GM23248 (cell line): ENCODE data around the gene POLR1G.

Source experiments
- EZH2 ChIP-seq: fragments of 200-600 bp; sonication (generic); IDR thresholded peaks from 2 replicates; pipeline ENCODE4 v1.6.1; 2018; ENCODE audit warnings: antibody characterized with exemption, mild to moderate bottlenecking; ENCODE audit not compliant: insufficient read depth, poor library complexity, severe bottlenecking
- EZH2phosphoT487 ChIP-seq: fragments of 200-600 bp; sonication (generic); IDR thresholded peaks from 2 replicates; pipeline ENCODE4 v1.6.1; 2018; ENCODE audit warnings: antibody characterized with exemption, moderate library complexity, mild to moderate bottlenecking, low read depth; ENCODE audit not compliant: insufficient read depth

DNA sequence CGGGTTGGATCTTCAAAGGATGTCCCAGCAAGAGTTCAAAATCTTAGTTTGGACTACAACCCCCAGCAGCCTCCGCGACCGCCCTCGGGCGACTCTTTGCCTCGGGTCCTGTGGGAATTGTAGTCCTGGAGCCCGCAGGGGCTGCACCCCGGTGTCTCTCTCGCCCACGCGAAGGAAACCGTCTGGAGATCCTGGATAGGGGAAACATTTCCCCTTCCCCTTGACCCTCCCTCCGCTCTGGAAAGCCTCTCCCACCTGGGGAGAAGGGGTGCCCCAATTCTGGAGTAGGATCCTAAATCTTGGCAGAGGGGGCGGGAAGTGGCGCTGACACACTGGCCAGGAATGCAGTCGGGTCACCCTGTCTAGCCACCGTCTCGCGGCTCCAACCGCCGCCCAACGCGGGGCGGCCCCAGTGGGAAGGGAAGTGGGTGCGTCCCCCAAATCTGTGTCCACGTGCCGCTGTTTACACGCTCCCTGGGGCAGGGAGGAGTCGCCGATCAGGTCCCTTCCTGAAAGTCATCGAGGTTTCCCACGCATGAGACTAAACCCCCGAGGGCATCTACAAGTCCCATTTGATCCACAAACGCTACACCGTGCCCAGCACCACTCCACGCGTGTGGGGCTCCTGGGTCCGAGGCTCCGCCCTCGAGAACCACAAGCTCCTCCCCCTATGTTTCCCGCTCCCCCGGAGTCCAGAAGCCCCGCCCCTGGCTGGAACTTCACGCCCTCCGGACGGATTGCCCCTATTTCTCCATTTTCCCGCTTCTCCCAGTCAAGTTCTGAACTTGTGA is 814 bp upstream of the POLR1G start:
- TF ChIP-seq EZH2 (no peak), EZH2phosphoT487 (no peak)
